ENCODE data around the gene ACTA2.

DNA sequence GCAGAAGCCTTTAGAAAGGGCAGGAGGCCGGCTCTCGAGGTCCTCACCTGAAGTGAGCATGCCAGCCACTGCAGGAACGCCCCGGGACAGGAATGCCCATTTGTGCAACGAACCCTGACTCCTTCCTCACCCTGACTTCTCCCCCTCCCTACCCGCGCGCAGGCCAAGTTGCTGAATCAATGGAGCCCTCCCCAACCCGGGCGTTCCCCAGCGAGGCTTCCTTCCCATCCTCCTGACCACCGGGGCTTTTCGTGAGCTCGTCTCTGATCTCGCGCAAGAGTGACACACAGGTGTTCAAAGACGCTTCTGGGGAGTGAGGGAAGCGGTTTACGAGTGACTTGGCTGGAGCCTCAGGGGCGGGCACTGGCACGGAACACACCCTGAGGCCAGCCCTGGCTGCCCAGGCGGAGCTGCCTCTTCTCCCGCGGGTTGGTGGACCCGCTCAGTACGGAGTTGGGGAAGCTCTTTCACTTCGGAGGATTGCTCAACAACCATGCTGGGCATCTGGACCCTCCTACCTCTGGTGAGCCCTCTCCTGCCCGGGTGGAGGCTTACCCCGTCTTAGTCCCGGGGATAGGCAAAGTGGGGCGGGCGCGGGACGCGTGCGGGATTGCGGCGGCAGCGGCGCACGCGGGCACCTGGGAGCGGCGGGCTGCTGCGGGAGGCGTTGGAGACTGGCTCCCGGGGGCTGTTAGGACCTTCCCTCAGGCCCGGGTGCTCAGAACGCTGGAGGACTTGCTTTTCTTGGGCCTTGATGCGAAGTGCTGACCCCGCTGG is 38.0 kb upstream of the ACTA2 start, which contains the start of gene FAS:
- TF ChIP-seq, protein P1, sequence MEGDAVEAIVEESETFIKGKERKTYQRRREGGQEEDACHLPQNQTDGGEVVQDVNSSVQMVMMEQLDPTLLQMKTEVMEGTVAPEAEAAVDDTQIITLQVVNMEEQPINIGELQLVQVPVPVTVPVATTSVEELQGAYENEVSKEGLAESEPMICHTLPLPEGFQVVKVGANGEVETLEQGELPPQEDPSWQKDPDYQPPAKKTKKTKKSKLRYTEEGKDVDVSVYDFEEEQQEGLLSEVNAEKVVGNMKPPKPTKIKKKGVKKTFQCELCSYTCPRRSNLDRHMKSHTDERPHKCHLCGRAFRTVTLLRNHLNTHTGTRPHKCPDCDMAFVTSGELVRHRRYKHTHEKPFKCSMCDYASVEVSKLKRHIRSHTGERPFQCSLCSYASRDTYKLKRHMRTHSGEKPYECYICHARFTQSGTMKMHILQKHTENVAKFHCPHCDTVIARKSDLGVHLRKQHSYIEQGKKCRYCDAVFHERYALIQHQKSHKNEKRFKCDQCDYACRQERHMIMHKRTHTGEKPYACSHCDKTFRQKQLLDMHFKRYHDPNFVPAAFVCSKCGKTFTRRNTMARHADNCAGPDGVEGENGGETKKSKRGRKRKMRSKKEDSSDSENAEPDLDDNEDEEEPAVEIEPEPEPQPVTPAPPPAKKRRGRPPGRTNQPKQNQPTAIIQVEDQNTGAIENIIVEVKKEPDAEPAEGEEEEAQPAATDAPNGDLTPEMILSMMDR (IDR thresholded peaks at IDR 0.05): peak in 1 of 6 experiments; percentile 7
- peak; percentile 70 to 71 for TF ChIP-seq POLR2A (IDR thresholded peaks at IDR 0.05)

Measured in Peyer's patch (tissue), 4 donors.